Smooth muscle cell of trachea (primary cell): Measurements from ENCODE around the gene TOR1AIP1. TPM values are rescaled to one million over a fixed set of nuclear protein-coding genes. Genes with fewer than 3 reads are reported as not detected.

ENCODE experiments used
- total RNA-seq: library from RNA; depleted of rRNA; stranded (reverse); fragments of >200 nt; gene quantifications from 2 replicates; pipeline ENCODE4 v1.2.1, GENCODE V29; 2014

The TOR1AIP1 gene, protein sequence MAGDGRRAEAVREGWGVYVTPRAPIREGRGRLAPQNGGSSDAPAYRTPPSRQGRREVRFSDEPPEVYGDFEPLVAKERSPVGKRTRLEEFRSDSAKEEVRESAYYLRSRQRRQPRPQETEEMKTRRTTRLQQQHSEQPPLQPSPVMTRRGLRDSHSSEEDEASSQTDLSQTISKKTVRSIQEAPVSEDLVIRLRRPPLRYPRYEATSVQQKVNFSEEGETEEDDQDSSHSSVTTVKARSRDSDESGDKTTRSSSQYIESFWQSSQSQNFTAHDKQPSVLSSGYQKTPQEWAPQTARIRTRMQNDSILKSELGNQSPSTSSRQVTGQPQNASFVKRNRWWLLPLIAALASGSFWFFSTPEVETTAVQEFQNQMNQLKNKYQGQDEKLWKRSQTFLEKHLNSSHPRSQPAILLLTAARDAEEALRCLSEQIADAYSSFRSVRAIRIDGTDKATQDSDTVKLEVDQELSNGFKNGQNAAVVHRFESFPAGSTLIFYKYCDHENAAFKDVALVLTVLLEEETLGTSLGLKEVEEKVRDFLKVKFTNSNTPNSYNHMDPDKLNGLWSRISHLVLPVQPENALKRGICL
- 55.1 and 78.7 TPM in 2 replicates for total RNA-seq

DNA sequence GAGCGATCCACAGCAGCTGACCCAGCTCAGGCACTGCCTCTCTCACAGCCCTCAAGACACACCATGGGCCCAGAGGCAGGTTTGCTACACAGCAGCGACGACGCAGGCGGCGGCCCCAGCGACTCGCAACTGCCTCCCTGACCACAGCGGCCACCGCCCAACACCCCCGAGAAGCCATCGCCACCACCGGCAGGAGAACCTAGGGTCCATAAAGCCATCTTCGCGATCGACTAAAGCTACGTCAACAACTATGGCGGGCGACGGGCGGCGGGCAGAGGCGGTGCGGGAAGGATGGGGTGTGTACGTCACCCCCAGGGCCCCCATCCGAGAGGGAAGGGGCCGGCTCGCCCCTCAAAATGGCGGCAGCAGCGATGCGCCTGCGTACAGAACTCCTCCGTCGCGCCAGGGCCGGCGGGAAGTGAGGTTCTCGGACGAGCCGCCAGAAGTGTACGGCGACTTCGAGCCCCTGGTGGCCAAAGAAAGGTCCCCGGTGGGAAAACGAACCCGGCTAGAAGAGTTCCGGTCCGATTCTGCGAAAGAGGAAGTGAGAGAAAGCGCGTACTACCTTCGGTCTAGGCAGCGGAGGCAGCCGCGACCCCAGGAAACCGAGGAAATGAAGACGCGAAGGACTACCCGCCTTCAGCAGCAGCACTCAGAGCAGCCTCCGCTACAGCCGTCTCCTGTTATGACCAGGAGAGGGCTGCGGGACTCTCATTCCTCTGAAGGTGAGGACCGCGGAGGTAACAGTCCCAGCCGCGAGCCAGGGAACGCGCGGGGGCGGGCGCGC lies at the start of gene TOR1AIP1:
TOR1AIP1 (plus strand) TSS at position 33 of the 787 bp plus-strand sequence; CDS start at position 251, 218 bp downstream.

DNA sequence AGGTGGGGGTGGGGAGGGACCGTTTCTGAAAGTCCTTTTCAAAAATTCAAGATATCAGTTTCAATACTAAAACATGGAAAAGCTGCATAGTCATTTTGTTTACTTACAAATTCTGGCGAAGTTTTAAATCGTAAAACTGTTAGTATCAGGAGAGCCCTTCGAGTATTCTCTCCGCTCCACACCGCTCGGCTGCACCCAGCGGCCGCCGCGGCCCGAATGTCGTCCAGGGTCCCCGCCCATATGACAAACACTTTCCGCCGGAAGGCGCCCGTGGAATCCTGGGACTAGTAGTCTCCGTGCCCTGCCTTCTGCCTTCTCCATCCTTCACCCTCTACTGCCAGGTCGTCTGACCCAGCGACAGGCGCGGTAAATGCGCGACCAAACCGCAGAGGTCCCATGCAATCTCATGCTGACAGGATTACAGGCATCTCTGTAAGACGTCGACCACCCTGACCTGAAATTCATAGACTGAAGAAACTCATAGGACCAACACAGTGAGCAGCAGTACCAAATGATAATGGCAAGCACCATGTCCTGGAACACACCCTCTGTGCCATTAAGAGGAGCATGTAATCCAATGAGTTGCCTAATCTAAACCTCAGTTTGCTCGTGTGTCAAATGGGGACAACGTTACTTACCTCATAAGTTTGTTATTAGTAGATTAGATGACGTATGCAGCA lies 4.4 kb upstream of the TOR1AIP1 start, which contains the start of gene TOR1AIP2:
TOR1AIP2 (minus strand) TSS at position 218 of the 680 bp plus-strand sequence. CDS start 25,138 bp downstream, outside the sequence.

GRCh38 chr1:179954493-179955286 lies 72.6 kb downstream of the TOR1AIP1 start, which contains the start of gene CEP350:
Gene CEP350 (plus strand): TSS chr1:179954810. CDS start chr1:179986182, 31,372 bp downstream.

Other genes with a start within 250 kb of the TOR1AIP1 start
- not detected in 2 replicates for gene FAM163A, start 139.0 kb upstream of the TOR1AIP1 start, total RNA-seq
- gene TOR1AIP2, start 4.5 kb upstream of the TOR1AIP1 start, total RNA-seq = 98.0 and 98.6 TPM in 2 replicates
- gene CEP350, start 72.5 kb downstream of the TOR1AIP1 start, total RNA-seq = 78.8 and 87.0 TPM in 2 replicates